HepG2 (cell line): ENCODE data around the gene LBR. TPM values are rescaled to one million over a fixed set of nuclear protein-coding genes. Genes with fewer than 3 reads are reported as not detected.
A peak's percentile ranks its signal among the peaks of the same experiment; 100 is the strongest.

Source experiments
- AGO2 ChIP-seq: fragments of 200-400 bp; formaldehyde crosslinking; optimal IDR thresholded peaks from 2 replicates; pipeline ENCODE3; 2017; ENCODE audit warnings: mild to moderate bottlenecking, low read depth, low read length, moderate library complexity
- EED ChIP-seq: sonication (generic); formaldehyde crosslinking; IDR thresholded peaks from 2 replicates; pipeline ENCODE4 v1.5.0; 2020; ENCODE audit warnings: mild to moderate bottlenecking, missing genetic modification reagents
- HCFC1 ChIP-seq: fragments of 150-350 bp; IDR thresholded peaks from 2 replicates; pipeline ENCODE4 v1.6.1; 2014; ENCODE audit warnings: low read depth, low read length
- IKZF1 ChIP-seq: fragments of 450-650 bp; IDR thresholded peaks from 2 replicates; pipeline ENCODE4 v1.7.1; 2016
- KDM2A ChIP-seq: sonication (generic); formaldehyde crosslinking; IDR thresholded peaks from 2 replicates; pipeline ENCODE4 v1.4.0; 2020; ENCODE audit warnings: low read depth, missing genetic modification reagents, borderline replicate concordance
- KLF15 ChIP-seq: sonication (generic); formaldehyde crosslinking; IDR thresholded peaks from 2 replicates; pipeline ENCODE4 v1.8.1; 2023; ENCODE audit warnings: borderline replicate concordance, mild to moderate bottlenecking, inconsistent platforms, missing genetic modification reagents, mixed read lengths
- MAZ ChIP-seq, 2 experiments: sonication (generic) in 1 of 2; formaldehyde crosslinking in 1 of 2; IDR thresholded peaks; 2 replicates each; pipeline versions ENCODE4 v1.5.0 to v1.6.1; 2012 to 2020; ENCODE audit warnings: low read depth in 2 of 2, mild to moderate bottlenecking in 2 of 2, borderline replicate concordance in 1 of 2, improper control_type of control experiment in 1 of 2, low read length in 1 of 2, missing genetic modification reagents in 1 of 2, moderate library complexity in 1 of 2
- MEF2D ChIP-seq: sonication (generic); formaldehyde crosslinking; IDR thresholded peaks from 2 replicates; pipeline ENCODE4 v1.5.1; 2020; ENCODE audit warnings: mild to moderate bottlenecking, missing genetic modification reagents
- NRL ChIP-seq: sonication (generic); formaldehyde crosslinking; IDR thresholded peaks from 2 replicates; pipeline ENCODE4 v1.5.0; 2020; ENCODE audit warnings: missing genetic modification reagents, mild to moderate bottlenecking, moderate library complexity, borderline replicate concordance
- PBX3 ChIP-seq: sonication (generic); formaldehyde crosslinking; IDR thresholded peaks from 2 replicates; pipeline ENCODE4 v1.8.1; 2023; ENCODE audit warnings: missing genetic modification reagents, inconsistent platforms, borderline replicate concordance
- POGZ ChIP-seq: sonication (generic); formaldehyde crosslinking; IDR thresholded peaks from 2 replicates; pipeline ENCODE4 v1.4.0; 2020; ENCODE audit warnings: mild to moderate bottlenecking, missing genetic modification reagents
- PPARG ChIP-seq: conservative IDR thresholded peaks from 2 replicates; pipeline ENCODE4 v1.6.1; 2016; ENCODE audit warnings: missing biosample characterization, missing genetic modification reagents
- RBFOX2 ChIP-seq: fragments of 200-400 bp; formaldehyde crosslinking; IDR thresholded peaks from 2 replicates; pipeline ENCODE4 v1.6.1; 2017; ENCODE audit warnings: low read depth, mild to moderate bottlenecking, low read length
- RORA ChIP-seq: sonication (generic); formaldehyde crosslinking; IDR thresholded peaks from 2 replicates; pipeline ENCODE4 v1.5.0; 2020; ENCODE audit warnings: mild to moderate bottlenecking, missing genetic modification reagents, moderate library complexity
- SOX5 ChIP-seq: IDR thresholded peaks from 2 replicates; pipeline ENCODE4 v1.6.1; 2016; ENCODE audit warnings: borderline replicate concordance
- SP4 ChIP-seq: sonication (generic); formaldehyde crosslinking; IDR thresholded peaks from 2 replicates; pipeline ENCODE4 v1.8.1; 2023; ENCODE audit warnings: mild to moderate bottlenecking, missing genetic modification reagents
- SSRP1 ChIP-seq: IDR thresholded peaks from 2 replicates; pipeline ENCODE4 v1.6.1; 2016; ENCODE audit warnings: control low read depth
- ZBTB33 ChIP-seq: sonication (generic); formaldehyde crosslinking; IDR thresholded peaks from 2 replicates; pipeline ENCODE4 v1.4.0; 2020; ENCODE audit warnings: missing genetic modification reagents
- ZFP82 ChIP-seq: sonication (generic); formaldehyde crosslinking; IDR thresholded peaks from 2 replicates; pipeline ENCODE4 v1.5.1; 2020; ENCODE audit warnings: mild to moderate bottlenecking, missing genetic modification reagents, borderline replicate concordance
- ZIK1 ChIP-seq: sonication (generic); formaldehyde crosslinking; IDR thresholded peaks from 2 replicates; pipeline ENCODE4 v1.5.0; 2020; ENCODE audit warnings: mild to moderate bottlenecking, low read depth, missing genetic modification reagents, borderline replicate concordance
- ZNF343 ChIP-seq: sonication (generic); formaldehyde crosslinking; IDR thresholded peaks from 2 replicates; pipeline ENCODE4 v1.4.0; 2020; ENCODE audit warnings: mild to moderate bottlenecking, missing genetic modification reagents
- ZNF670 ChIP-seq: sonication (generic); formaldehyde crosslinking; IDR thresholded peaks from 2 replicates; pipeline ENCODE4 v1.8.0; 2022; ENCODE audit warnings: mild to moderate bottlenecking, missing genetic modification reagents, borderline replicate concordance
- ZNF788 ChIP-seq: sonication (generic); formaldehyde crosslinking; IDR thresholded peaks from 2 replicates; pipeline ENCODE4 v1.5.0; 2020; ENCODE audit warnings: mild to moderate bottlenecking, missing genetic modification reagents, borderline replicate concordance
- ZNF816 ChIP-seq: sonication (generic); formaldehyde crosslinking; IDR thresholded peaks from 2 replicates; pipeline ENCODE4 v1.8.0; 2022; ENCODE audit warnings: missing genetic modification reagents, mild to moderate bottlenecking, borderline replicate concordance
- polyA plus RNA-seq, 8 experiments: library from polyadenylated mRNA; depleted of rRNA in 3 of 8; stranded (reverse) in 7 of 8; unstranded in 1 of 8; fragments of >200 nt; fragmentation: Illumina TruSeq in 4 of 8; extraction: Trizol in 4 of 8; gene quantifications; 2 replicates each; pipeline versions ENCODE4 v1.2.1 to v1.2.3, GENCODE V29; 2011 to 2016; ENCODE audit warnings: low read depth in 4 of 8, missing spikeins in 1 of 8, mixed read lengths in 1 of 8; ENCODE audit not compliant: insufficient read depth in 1 of 8
- total RNA-seq, 5 experiments: library from RNA; depleted of rRNA; stranded (reverse); fragments of >200 nt; fragmentation: Illumina TruSeq; extraction: Trizol; gene quantifications; 2 replicates each; pipeline ENCODE4 v1.2.3, GENCODE V29; 2016; ENCODE audit warnings: low read depth in 1 of 5
- TF ChIP-seq, protein P1 (sequence below): sonication (generic); formaldehyde crosslinking; IDR thresholded peaks from 2 replicates; pipeline ENCODE4 v1.5.1; 2020; ENCODE audit warnings: missing genetic modification reagents, mild to moderate bottlenecking, borderline replicate concordance

LBR gene
- total and polyA plus RNA-seq, 2 of the 13 experiments (the other 11 are each of a cell fraction or from before 2014, with no cell fraction given), result 38.9 to 76.7 TPM

DNA sequence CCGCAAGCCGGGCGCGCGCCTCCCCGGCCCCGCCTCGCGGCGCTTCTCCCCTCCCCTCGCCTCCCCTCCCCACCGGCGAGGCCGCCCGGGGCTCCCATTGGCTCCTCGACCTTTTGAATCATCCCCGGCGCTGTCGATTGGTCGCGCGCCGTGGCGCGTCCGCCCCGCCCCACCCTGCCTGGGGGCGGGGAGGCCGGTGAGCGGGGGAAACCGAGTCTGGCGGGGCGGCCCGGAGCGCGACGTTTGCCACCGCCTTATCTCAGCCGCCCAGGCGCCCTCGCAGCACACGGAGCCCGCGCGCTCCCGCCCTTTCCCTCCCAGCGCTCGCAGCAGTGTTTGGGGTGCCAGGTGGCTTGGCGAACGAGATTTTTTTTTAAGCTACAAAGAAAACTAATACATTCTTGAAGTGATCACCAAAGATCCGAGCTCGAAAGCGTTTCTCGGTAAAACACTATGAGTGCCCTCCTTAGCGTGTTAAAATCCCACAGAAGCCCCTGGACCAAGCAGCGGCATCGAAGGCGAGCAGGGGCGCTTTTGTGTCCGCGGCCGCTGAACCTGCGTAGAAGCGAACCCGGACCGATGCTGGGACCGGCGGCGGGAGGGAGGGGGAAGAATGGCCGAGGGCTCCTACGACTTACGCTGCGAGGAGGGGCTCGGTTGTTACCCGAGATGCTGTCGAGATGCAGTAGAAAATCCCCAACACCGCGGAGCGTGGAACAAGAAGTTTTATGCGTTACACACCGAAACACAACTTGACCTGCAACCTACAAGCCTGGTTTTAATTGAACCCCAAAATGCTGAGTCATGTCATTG lies 436 bp upstream of the LBR start (continued):
- TF ChIP-seq PBX3 (CRISPR knock-in tag) (no peak), ZBTB33 (CRISPR knock-in tag) (no peak), RORA (CRISPR knock-in tag) (no peak), EED (CRISPR knock-in tag) (0 out of 2 replicates have a peak, but pooled peaks have one; percentile 21), NRL (CRISPR knock-in tag) (peak; percentile 94), ZNF816 (CRISPR knock-in tag) (no peak), ZFP82 (CRISPR knock-in tag) (no peak), ZNF343 (CRISPR knock-in tag) (no peak), ZNF670 (CRISPR knock-in tag) (no peak), SOX5 (CRISPR knock-in tag) (no peak), PPARG (CRISPR knock-in tag) (0 out of 2 replicates have a peak, but pooled peaks have one; percentile 7), KDM2A (CRISPR knock-in tag) (peak; percentile 36; the same call in 1 of the 2 replicates), POGZ (peak; percentile 17; the same call in 1 of the 2 replicates), ZNF788 (CRISPR knock-in tag) (peak; percentile 43; the same call in 1 of the 2 replicates), ZIK1 (CRISPR knock-in tag) (no peak), HCFC1 (no peak), SP4 (peak; percentile 82), RBFOX2 (peak; percentile 54), KLF15 (CRISPR knock-in tag) (0 out of 2 replicates have a peak, but pooled peaks have one; percentile 70), AGO2 (no peak), IKZF1 (no peak), MAZ (IDR thresholded peaks at IDR 0.05; ENCODE audit: borderline replicate concordance, low read depth, low read length) (peak; percentile 94), MAZ (CRISPR knock-in tag; IDR thresholded peaks at IDR 0.05; ENCODE audit: low read depth) (peak; percentile 72; the same call in 1 of the 2 replicates), SSRP1 (CRISPR knock-in tag) (no peak), MEF2D (CRISPR knock-in tag) (peak; percentile 49)
- TF ChIP-seq, protein P1, sequence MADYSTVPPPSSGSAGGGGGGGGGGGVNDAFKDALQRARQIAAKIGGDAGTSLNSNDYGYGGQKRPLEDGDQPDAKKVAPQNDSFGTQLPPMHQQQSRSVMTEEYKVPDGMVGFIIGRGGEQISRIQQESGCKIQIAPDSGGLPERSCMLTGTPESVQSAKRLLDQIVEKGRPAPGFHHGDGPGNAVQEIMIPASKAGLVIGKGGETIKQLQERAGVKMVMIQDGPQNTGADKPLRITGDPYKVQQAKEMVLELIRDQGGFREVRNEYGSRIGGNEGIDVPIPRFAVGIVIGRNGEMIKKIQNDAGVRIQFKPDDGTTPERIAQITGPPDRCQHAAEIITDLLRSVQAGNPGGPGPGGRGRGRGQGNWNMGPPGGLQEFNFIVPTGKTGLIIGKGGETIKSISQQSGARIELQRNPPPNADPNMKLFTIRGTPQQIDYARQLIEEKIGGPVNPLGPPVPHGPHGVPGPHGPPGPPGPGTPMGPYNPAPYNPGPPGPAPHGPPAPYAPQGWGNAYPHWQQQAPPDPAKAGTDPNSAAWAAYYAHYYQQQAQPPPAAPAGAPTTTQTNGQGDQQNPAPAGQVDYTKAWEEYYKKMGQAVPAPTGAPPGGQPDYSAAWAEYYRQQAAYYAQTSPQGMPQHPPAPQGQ (CRISPR knock-in tag), result no peak
